K562 (cell line): ENCODE measurements around the gene SCG3. TPM values are rescaled to one million over a fixed set of nuclear protein-coding genes. Genes with fewer than 3 reads are reported as not detected.

ENCODE experiments used
- CREM ChIP-seq: IDR thresholded peaks from 2 replicates; pipeline ENCODE4 v1.6.1; 2014; ENCODE audit warnings: antibody characterized with exemption, low read depth
- CTBP1 ChIP-seq: fragments of 450-650 bp; IDR thresholded peaks from 2 replicates; pipeline ENCODE4 v1.6.1; 2016; ENCODE audit warnings: borderline replicate concordance
- FOXK2 ChIP-seq, 2 experiments: fragments of 450-650 bp; IDR thresholded peaks in 1 of 2; conservative IDR thresholded peaks in 1 of 2; 2 replicates each; pipeline ENCODE4 v1.6.1; 2016; ENCODE audit warnings: low read depth in 2 of 2, mild to moderate bottlenecking in 1 of 2
- KLF10 ChIP-seq: fragments of 250-450 bp; sonication (Bioruptor Pico); IDR thresholded peaks from 2 replicates; pipeline ENCODE4 v1.6.1; 2021; ENCODE audit warnings: matching md5 sums
- MECOM ChIP-seq: fragments of 250-450 bp; sonication (Bioruptor Pico); IDR thresholded peaks from 2 replicates; pipeline ENCODE4 v1.8.0; 2022; ENCODE audit warnings: inconsistent platforms
- NUFIP1 ChIP-seq: fragments of 450-650 bp; IDR thresholded peaks from 2 replicates; pipeline ENCODE4 v1.6.1; 2018; ENCODE audit not compliant: partially characterized antibody
- SIX5 ChIP-seq, 2 experiments: IDR thresholded peaks; 2 replicates each; pipeline ENCODE4 v1.6.1; 2011; ENCODE audit warnings: low read length in 2 of 2, borderline replicate concordance in 1 of 2, low read depth in 1 of 2, mild to moderate bottlenecking in 1 of 2, moderate library complexity in 1 of 2; ENCODE audit not compliant: insufficient read depth in 1 of 2
- TARDBP ChIP-seq: fragments of 450-650 bp; IDR thresholded peaks from 2 replicates; pipeline ENCODE4 v1.6.1; 2016
- ZNF212 ChIP-seq: fragments of 450-650 bp; formaldehyde crosslinking; IDR thresholded peaks from 2 replicates; pipeline ENCODE4 v1.4.0; 2020; ENCODE audit warnings: mild to moderate bottlenecking
- ZNF431 ChIP-seq: sonication (generic); formaldehyde crosslinking; IDR thresholded peaks from 2 replicates; pipeline ENCODE4 v1.8.0; 2022; ENCODE audit warnings: mild to moderate bottlenecking, missing genetic modification reagents
- ZSCAN32 ChIP-seq: fragments of 450-650 bp; formaldehyde crosslinking; IDR thresholded peaks from 2 replicates; pipeline ENCODE4 v1.4.0; 2020; ENCODE audit warnings: mild to moderate bottlenecking, moderate library complexity
- polyA plus RNA-seq, 8 experiments: library from polyadenylated mRNA; depleted of rRNA in 4 of 8; stranded (reverse) in 5 of 8; unstranded in 3 of 8; fragments of >200 nt; fragmentation: Nextera tagmentation in 2 of 8; fragmentation: Illumina TruSeq in 1 of 8; extraction: Ambion mirVana in 2 of 8; extraction: Trizol in 1 of 8; gene quantifications; 2 replicates each; pipeline versions ENCODE4 v1.2.1 to v1.2.3, GENCODE V29; 2011 to 2014; ENCODE audit warnings: inconsistent platforms in 1 of 8, missing spikeins in 1 of 8
- total RNA-seq, 7 experiments: library from RNA; depleted of rRNA in 6 of 7; stranded (reverse); fragments of >200 nt in 6 of 7; fragmentation: Illumina TruSeq in 2 of 7; extraction: Trizol in 2 of 7; gene quantifications; 2 replicates each; pipeline versions ENCODE4 v1.2.1 to v1.2.3, GENCODE V29; 2011 to 2021; ENCODE audit warnings: low replicate concordance in 1 of 7
- TF ChIP-seq, protein P1 (sequence below), 2 experiments: fragments of 450-650 bp; IDR thresholded peaks; 2 replicates each; pipeline ENCODE4 v1.6.1; 2016; ENCODE audit warnings: mild to moderate bottlenecking in 2 of 2, borderline replicate concordance in 1 of 2, low read depth in 1 of 2, moderate library complexity in 1 of 2
- TF ChIP-seq, protein P2 (sequence below): fragments of 200-800 bp; sonication (Bioruptor generic); IDR thresholded peaks from 2 replicates; pipeline ENCODE4 v1.6.1; 2017; ENCODE audit warnings: missing genetic modification characterization, missing compliant biosample characterization
- TF ChIP-seq, protein P3 (sequence below), 3 experiments: fragments of 200-800 bp in 1 of 3; fragments of 250-450 bp in 1 of 3; fragments of 450-650 bp in 1 of 3; sonication (Bioruptor Pico) in 1 of 3; sonication (Bioruptor generic) in 1 of 3; formaldehyde crosslinking in 1 of 3; IDR thresholded peaks; 2 replicates each; pipeline versions ENCODE4 v1.6.1 to v1.8.0; 2016 to 2022; ENCODE audit warnings: mild to moderate bottlenecking in 2 of 3, missing genetic modification characterization in 2 of 3, missing compliant biosample characterization in 1 of 3, moderate library complexity in 1 of 3

SCG3 gene
- total and polyA plus RNA-seq, 9 of the 15 experiments (the other 6 are each of a cell fraction or from before 2014, with no cell fraction given), result 13.0 to 43.8 (median 21.0) TPM

DNA sequence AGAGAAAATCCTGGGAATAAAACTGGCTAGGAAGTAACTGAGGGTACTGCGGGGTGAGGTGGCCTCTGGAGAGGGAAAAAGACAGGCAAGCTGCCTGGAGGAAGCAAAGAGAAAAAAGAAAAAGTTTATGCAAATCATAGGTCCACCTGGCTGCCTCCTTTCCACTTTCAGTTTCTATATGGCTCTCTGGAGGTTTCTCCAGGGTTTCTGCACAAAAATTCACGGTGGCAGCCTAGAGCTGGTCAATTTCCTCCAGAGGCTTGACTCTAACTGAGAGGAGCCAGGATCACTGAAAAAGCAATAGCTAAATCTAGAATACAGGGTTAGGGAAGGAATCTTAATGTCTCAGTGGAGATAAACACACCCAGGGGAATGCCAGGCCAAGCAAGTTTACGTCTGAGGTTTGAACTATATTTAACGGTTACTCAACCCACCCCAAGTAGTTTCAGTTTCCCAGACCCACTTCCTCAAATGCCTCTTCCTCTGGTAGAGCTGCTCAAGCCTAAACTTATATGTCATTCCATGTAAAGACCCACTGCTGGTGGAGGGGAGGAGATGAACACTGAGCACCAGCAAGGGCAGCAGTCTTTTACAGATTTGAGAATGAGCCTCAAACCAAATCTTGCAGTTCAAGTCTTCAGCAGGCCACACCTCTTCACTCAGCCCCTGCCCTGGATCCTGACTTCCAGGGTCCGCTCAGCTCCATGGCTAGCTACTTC lies 50.4 kb downstream of the SCG3 start (continued):
- TF ChIP-seq, protein P1, sequence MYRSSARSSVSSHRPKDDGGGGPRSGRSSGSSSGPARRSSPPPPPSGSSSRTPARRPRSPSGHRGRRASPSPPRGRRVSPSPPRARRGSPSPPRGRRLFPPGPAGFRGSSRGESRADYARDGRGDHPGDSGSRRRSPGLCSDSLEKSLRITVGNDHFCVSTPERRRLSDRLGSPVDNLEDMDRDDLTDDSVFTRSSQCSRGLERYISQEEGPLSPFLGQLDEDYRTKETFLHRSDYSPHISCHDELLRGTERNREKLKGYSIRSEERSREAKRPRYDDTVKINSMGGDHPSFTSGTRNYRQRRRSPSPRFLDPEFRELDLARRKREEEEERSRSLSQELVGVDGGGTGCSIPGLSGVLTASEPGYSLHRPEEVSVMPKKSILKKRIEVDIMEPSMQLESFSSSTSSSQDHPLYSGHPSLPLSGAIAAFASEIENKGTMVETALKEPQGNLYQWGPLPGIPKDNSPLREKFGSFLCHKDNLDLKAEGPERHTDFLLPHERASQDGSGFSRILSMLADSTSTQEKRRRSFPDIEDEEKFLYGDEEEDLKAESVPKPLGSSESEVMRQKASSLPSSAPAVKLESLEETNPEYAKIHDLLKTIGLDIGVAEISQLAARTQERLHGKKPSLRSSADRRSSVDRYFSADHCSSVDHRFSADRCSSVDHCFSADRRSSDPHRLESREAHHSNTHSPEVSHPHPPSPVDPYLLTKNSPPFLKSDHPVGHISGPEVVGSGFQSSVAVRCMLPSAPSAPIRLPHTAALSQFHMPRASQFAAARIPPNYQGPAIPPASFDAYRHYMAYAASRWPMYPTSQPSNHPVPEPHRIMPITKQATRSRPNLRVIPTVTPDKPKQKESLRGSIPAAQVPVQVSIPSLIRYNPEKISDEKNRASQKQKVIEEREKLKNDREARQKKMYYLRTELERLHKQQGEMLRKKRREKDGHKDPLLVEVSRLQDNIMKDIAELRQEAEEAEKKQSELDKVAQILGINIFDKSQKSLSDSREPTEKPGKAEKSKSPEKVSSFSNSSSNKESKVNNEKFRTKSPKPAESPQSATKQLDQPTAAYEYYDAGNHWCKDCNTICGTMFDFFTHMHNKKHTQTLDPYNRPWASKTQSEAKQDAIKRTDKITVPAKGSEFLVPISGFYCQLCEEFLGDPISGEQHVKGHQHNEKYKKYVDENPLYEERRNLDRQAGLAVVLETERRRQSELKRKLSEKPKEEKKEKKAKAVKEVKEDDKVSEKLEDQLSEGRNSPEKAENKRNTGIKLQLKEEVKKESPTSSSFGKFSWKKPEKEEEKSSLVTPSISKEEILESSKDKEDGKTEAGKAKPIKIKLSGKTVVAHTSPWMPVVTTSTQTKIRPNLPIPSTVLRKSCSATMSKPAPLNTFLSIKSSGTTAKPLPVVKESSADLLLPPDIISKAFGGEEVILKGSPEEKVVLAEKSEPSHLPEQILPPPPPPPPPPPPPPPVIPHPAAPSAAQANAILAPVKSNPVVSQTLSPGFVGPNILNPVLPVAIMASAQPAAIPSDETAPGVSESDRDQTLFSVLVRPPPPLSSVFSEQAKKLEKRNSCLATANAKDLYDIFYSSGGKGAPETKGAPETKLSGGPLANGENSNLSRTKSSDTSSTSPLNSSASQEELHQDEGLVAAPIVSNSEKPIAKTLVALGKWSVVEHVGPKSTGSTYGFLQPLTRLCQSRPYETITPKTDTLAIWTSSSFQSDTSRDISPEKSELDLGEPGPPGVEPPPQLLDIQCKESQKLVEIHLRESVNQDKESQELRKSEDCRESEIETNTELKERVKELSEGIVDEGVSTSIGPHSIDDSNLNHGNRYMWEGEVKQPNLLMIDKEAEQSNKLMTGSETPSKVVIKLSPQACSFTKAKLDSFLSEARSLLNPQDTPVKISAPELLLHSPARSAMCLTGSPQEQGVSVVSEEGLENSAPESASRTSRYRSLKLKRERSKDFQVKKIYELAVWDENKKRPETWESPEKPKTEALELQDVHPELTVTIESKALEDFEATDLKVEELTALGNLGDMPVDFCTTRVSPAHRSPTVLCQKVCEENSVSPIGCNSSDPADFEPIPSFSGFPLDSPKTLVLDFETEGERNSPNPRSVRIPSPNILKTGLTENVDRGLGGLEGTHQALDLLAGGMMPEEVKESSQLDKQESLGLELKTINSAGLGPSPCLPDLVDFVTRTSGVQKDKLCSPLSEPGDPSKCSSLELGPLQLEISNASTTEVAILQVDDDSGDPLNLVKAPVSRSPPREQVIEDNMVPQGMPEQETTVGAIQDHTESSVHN (IDR thresholded peaks at IDR 0.05; ENCODE audit: borderline replicate concordance in 1 of 2, low read depth in 1 of 2), result peak in 1 of 2 experiments; percentile 75; a peak in 1 of 4 replicates
- TF ChIP-seq, protein P2, sequence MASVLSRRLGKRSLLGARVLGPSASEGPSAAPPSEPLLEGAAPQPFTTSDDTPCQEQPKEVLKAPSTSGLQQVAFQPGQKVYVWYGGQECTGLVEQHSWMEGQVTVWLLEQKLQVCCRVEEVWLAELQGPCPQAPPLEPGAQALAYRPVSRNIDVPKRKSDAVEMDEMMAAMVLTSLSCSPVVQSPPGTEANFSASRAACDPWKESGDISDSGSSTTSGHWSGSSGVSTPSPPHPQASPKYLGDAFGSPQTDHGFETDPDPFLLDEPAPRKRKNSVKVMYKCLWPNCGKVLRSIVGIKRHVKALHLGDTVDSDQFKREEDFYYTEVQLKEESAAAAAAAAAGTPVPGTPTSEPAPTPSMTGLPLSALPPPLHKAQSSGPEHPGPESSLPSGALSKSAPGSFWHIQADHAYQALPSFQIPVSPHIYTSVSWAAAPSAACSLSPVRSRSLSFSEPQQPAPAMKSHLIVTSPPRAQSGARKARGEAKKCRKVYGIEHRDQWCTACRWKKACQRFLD (CRISPR knock-in tag), result peak; percentile 28; the same call in 1 of the 2 replicates
- TF ChIP-seq TARDBP, result no peak
- TF ChIP-seq ZNF212 (CRISPR knock-in tag), result no peak
- TF ChIP-seq CREM, result no peak
- TF ChIP-seq KLF10 (CRISPR knock-in tag), result no peak
- no peak for TF ChIP-seq ZSCAN32 (CRISPR knock-in tag)
- TF ChIP-seq SIX5 (IDR thresholded peaks at IDR 0.05; ENCODE audit: borderline replicate concordance in 1 of 2, insufficient read depth in 1 of 2, low read depth in 1 of 2, low read length in 2 of 2), result no peak
- peak; percentile 28; the same call in 1 of the 2 replicates for TF ChIP-seq CTBP1
- no peak for TF ChIP-seq NUFIP1
- TF ChIP-seq, protein P3, sequence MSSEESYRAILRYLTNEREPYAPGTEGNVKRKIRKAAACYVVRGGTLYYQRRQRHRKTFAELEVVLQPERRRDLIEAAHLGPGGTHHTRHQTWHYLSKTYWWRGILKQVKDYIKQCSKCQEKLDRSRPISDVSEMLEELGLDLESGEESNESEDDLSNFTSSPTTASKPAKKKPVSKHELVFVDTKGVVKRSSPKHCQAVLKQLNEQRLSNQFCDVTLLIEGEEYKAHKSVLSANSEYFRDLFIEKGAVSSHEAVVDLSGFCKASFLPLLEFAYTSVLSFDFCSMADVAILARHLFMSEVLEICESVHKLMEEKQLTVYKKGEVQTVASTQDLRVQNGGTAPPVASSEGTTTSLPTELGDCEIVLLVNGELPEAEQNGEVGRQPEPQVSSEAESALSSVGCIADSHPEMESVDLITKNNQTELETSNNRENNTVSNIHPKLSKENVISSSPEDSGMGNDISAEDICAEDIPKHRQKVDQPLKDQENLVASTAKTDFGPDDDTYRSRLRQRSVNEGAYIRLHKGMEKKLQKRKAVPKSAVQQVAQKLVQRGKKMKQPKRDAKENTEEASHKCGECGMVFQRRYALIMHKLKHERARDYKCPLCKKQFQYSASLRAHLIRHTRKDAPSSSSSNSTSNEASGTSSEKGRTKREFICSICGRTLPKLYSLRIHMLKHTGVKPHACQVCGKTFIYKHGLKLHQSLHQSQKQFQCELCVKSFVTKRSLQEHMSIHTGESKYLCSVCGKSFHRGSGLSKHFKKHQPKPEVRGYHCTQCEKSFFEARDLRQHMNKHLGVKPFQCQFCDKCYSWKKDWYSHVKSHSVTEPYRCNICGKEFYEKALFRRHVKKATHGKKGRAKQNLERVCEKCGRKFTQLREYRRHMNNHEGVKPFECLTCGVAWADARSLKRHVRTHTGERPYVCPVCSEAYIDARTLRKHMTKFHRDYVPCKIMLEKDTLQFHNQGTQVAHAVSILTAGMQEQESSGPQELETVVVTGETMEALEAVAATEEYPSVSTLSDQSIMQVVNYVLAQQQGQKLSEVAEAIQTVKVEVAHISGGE (CRISPR knock-in tag; IDR thresholded peaks at IDR 0.05), result 0 out of 6 replicates have a peak, but pooled peaks of 1 of the 3 experiments have one; percentile 30
- TF ChIP-seq FOXK2 (conservative IDR thresholded peaks at IDR 0.05 in 1 of 2, IDR thresholded peaks at IDR 0.05 in 1 of 2; ENCODE audit: low read depth in 2 of 2), result peak; percentile 62 to 64; a peak in 1 of 4 replicates
- TF ChIP-seq ZNF431 (CRISPR knock-in tag), result no peak
- TF ChIP-seq MECOM (CRISPR knock-in tag), result no peak
